ENCODE results near the gene SYNGAP1. TPM values are rescaled to one million over a fixed set of nuclear protein-coding genes. Genes with fewer than 3 reads are reported as not detected.
A peak's percentile ranks its signal among the peaks of the same experiment; 100 is the strongest.

The SYNGAP1 gene
- total and polyA plus RNA-seq, 9 of the 15 experiments (the other 6 are each of a cell fraction or from before 2014, with no cell fraction given): 0.01 to 22.8 (median 3.2) TPM

- TF ChIP-seq, protein P1, sequence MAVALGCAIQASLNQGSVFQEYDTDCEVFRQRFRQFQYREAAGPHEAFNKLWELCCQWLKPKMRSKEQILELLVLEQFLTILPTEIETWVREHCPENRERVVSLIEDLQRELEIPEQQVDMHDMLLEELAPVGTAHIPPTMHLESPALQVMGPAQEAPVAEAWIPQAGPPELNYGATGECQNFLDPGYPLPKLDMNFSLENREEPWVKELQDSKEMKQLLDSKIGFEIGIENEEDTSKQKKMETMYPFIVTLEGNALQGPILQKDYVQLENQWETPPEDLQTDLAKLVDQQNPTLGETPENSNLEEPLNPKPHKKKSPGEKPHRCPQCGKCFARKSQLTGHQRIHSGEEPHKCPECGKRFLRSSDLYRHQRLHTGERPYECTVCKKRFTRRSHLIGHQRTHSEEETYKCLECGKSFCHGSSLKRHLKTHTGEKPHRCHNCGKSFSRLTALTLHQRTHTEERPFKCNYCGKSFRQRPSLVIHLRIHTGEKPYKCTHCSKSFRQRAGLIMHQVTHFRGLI (CRISPR knock-in tag; IDR thresholded peaks at IDR 0.05): 0 out of 2 replicates have a peak, but pooled peaks have one; percentile 24
- TF ChIP-seq, protein P2, sequence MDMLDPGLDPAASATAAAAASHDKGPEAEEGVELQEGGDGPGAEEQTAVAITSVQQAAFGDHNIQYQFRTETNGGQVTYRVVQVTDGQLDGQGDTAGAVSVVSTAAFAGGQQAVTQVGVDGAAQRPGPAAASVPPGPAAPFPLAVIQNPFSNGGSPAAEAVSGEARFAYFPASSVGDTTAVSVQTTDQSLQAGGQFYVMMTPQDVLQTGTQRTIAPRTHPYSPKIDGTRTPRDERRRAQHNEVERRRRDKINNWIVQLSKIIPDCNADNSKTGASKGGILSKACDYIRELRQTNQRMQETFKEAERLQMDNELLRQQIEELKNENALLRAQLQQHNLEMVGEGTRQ (CRISPR knock-in tag; IDR thresholded peaks at IDR 0.05): no peak
- TF ChIP-seq, protein P3, sequence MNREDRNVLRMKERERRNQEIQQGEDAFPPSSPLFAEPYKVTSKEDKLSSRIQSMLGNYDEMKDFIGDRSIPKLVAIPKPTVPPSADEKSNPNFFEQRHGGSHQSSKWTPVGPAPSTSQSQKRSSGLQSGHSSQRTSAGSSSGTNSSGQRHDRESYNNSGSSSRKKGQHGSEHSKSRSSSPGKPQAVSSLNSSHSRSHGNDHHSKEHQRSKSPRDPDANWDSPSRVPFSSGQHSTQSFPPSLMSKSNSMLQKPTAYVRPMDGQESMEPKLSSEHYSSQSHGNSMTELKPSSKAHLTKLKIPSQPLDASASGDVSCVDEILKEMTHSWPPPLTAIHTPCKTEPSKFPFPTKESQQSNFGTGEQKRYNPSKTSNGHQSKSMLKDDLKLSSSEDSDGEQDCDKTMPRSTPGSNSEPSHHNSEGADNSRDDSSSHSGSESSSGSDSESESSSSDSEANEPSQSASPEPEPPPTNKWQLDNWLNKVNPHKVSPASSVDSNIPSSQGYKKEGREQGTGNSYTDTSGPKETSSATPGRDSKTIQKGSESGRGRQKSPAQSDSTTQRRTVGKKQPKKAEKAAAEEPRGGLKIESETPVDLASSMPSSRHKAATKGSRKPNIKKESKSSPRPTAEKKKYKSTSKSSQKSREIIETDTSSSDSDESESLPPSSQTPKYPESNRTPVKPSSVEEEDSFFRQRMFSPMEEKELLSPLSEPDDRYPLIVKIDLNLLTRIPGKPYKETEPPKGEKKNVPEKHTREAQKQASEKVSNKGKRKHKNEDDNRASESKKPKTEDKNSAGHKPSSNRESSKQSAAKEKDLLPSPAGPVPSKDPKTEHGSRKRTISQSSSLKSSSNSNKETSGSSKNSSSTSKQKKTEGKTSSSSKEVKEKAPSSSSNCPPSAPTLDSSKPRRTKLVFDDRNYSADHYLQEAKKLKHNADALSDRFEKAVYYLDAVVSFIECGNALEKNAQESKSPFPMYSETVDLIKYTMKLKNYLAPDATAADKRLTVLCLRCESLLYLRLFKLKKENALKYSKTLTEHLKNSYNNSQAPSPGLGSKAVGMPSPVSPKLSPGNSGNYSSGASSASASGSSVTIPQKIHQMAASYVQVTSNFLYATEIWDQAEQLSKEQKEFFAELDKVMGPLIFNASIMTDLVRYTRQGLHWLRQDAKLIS (CRISPR knock-in tag; IDR thresholded peaks at IDR 0.05): no peak; the same call in 1 of the 2 replicates
- TF ChIP-seq SMARCA5 (IDR thresholded peaks at IDR 0.05) (peak; percentile 93), E2F6 (IDR thresholded peaks at IDR 0.05; ENCODE audit: borderline replicate concordance in 1 of 2, extremely low read depth in 1 of 2, insufficient read depth in 1 of 2, insufficient read length in 1 of 2, low read depth in 1 of 2, low read length in 1 of 2, poor library complexity in 1 of 2, severe bottlenecking in 1 of 2) (peak in 1 of 2 experiments; percentile 13), HOXB6 (CRISPR knock-in tag; IDR thresholded peaks at IDR 0.05; ENCODE audit: borderline replicate concordance) (no peak), FOXP1 (CRISPR knock-in tag; IDR thresholded peaks at IDR 0.05) (no peak), ZNF79 (CRISPR knock-in tag; IDR thresholded peaks at IDR 0.05; ENCODE audit: low read depth) (0 out of 2 replicates have a peak, but pooled peaks have one; percentile 37), CSDE1 (IDR thresholded peaks at IDR 0.05) (0 out of 4 replicates have a peak, but pooled peaks of 1 of the 2 experiments have one; percentile 29), HSF4 (CRISPR knock-in tag; IDR thresholded peaks at IDR 0.05; ENCODE audit: borderline replicate concordance) (no peak), STAG1 (CRISPR knock-in tag; IDR thresholded peaks at IDR 0.05; ENCODE audit: borderline replicate concordance) (no peak)
- TF ChIP-seq, protein P4, sequence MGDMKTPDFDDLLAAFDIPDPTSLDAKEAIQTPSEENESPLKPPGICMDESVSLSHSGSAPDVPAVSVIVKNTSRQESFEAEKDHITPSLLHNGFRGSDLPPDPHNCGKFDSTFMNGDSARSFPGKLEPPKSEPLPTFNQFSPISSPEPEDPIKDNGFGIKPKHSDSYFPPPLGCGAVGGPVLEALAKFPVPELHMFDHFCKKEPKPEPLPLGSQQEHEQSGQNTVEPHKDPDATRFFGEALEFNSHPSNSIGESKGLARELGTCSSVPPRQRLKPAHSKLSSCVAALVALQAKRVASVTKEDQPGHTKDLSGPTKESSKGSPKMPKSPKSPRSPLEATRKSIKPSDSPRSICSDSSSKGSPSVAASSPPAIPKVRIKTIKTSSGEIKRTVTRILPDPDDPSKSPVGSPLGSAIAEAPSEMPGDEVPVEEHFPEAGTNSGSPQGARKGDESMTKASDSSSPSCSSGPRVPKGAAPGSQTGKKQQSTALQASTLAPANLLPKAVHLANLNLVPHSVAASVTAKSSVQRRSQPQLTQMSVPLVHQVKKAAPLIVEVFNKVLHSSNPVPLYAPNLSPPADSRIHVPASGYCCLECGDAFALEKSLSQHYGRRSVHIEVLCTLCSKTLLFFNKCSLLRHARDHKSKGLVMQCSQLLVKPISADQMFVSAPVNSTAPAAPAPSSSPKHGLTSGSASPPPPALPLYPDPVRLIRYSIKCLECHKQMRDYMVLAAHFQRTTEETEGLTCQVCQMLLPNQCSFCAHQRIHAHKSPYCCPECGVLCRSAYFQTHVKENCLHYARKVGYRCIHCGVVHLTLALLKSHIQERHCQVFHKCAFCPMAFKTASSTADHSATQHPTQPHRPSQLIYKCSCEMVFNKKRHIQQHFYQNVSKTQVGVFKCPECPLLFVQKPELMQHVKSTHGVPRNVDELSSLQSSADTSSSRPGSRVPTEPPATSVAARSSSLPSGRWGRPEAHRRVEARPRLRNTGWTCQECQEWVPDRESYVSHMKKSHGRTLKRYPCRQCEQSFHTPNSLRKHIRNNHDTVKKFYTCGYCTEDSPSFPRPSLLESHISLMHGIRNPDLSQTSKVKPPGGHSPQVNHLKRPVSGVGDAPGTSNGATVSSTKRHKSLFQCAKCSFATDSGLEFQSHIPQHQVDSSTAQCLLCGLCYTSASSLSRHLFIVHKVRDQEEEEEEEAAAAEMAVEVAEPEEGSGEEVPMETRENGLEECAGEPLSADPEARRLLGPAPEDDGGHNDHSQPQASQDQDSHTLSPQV (IDR thresholded peaks at IDR 0.05): peak; percentile 36; the same call in 1 of the 2 replicates
- TF ChIP-seq, protein P5, sequence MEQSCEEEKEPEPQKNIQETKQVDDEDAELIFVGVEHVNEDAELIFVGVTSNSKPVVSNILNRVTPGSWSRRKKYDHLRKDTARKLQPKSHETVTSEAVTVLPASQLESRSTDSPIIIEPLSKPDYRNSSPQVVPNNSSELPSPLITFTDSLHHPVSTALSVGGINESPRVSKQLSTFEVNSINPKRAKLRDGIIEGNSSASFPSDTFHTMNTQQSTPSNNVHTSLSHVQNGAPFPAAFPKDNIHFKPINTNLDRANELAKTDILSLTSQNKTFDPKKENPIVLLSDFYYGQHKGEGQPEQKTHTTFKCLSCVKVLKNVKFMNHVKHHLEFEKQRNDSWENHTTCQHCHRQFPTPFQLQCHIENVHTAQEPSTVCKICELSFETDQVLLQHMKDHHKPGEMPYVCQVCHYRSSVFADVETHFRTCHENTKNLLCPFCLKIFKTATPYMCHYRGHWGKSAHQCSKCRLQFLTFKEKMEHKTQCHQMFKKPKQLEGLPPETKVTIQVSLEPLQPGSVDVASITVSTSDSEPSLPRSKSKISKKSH (CRISPR knock-in tag; IDR thresholded peaks at IDR 0.05): no peak
Observed at GRCh38 chr6:33418690-33419291, 1.1 kb upstream of the SYNGAP1 start (continued).
